Stimulated activated CD8-positive, alpha-beta memory T cell treated with anti-CD3 and anti-CD28 coated beads, Interleukin-2, amount 100 ng/mL, for 48 hours (primary cell): ENCODE results near the gene ZBTB46.

Experiments
- DNase-seq, 2 donors: peaks; one replicate each; pipeline ENCODE4 v3.0.0-alpha.2; 2020; ENCODE audit warnings: low read depth in 2 of 2

Gene ZBTB46

DNA sequence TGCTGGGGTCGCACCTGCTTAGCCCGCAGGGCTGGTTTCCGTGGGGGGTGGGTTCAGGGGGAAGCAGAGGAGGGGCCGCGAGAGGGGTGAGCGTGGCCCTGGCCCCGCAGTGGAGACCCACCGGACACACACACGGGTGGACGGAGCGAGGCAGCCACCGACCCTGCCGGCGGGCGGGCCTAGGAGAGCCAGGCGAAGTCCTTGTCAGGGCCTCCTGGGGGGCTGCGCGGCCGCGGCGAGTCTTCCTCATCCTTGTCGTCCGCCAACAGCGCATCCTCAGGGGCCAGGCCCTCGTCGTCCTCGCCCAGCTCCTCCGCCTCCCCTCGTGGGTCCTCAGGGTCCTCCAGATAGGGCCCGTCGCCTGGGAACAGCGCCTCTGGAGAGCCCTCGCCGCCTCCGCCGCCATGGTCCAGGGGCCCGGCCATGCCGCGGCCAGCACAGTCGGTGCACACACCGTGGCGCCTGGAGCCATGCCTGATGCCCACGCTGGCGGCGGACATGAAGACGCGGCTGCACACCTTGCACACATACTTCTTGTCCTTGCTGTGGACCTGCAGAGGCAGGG lies 84.2 kb downstream of the ZBTB46 start:
- DNase-seq, result no peak

DNA sequence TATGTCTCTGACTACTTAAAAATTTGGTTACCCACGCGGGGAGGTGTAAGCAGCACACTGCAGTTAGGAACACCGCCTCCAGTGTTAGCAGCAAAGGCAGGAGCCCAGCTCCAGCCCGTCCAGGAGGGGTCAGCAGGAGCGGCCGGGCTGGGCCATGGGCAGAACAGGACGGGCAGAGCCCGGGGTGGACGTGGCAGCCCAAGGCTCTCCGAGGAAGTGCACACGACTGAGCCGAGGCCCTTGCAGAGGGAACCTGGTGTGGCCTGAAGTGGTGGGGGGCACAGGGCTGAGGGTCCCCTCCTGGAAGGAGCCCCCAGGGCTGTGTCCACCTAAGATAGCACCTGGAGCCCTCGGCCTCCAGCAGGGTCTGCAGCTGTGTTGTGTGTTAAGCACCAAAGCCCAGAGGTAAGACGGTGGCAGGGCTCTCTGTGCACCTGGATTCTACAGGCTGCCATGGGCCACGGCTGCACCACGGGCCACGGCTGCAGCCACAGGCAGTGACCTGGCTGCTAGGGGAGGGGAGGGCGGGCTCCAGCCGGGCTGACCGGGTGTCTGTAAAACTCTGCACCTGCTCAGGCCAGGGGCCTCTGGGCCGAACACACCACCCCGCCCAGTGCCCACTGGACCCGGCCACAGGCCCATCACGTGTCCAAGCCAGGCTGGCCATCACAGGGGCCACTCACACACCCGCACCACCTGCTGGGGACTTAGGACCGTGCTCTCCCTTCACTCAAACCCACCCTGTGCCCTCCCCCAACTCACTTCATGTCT lies 84.9 kb downstream of the ZBTB46 start:
- no peak for DNase-seq

- no peak for DNase-seq
Measured at GRCh38 chr20:63745424-63745805, 85.6 kb downstream of the ZBTB46 start.

- no peak for DNase-seq
Measured at GRCh38 chr20:63744574-63745423, 86.3 kb downstream of the ZBTB46 start.

DNA sequence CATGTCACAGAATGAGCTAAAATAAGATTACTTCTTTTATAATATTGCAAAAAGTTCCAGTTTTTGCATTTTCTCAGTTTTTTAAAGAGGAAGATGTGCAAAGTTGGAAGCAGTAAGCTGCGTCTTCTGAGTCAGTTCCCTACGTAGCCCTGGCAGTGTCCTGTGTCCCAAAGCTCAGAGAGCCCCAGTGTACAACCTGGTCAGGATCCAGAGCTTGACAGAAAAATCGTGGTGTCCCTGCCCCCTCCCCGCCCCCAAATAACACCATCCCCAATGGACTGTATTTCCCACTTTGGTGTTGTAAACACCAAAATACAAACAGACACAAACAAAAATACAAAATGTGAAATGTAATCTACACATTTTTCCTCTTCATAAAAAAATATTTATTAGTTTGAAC lies 86.9 kb downstream of the ZBTB46 start:
- DNase-seq, result no peak

DNA sequence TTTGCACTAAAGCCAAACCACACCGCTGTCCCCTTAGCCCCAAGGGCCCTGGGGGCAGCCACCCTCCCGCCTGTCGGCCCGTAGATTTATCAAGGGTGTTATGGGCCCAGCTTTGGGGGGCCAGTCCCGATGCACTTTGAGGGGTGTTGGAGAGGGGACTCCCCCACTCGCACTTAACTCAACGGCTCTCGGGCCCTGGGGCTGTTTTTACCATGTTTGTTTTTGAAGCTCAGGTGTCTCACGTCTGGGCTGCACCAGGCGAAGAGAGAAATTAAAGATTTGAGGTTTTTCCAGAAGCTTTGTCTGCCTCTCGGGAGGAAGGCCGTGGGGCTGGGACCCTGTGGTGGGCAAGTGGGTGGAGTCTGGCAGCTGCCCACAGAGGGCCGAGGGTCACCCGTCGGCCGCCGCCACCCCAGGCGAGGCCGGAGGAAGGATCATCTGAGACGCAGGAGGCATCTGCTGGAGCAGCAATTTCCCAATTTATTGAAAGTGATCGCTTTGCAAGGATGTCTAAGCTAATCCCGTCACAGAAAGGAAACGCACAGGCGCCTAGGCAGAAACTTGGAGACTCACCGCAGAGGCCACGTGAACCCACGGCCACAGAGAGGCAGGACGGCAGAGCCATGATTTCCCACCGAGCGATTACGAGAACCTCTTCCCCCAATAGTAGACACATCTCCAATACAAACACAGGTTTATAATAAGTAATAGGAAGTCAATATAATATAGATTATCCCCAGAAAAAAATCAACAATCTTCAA lies 87.7 kb downstream of the ZBTB46 start:
- DNase-seq, result no peak

DNA sequence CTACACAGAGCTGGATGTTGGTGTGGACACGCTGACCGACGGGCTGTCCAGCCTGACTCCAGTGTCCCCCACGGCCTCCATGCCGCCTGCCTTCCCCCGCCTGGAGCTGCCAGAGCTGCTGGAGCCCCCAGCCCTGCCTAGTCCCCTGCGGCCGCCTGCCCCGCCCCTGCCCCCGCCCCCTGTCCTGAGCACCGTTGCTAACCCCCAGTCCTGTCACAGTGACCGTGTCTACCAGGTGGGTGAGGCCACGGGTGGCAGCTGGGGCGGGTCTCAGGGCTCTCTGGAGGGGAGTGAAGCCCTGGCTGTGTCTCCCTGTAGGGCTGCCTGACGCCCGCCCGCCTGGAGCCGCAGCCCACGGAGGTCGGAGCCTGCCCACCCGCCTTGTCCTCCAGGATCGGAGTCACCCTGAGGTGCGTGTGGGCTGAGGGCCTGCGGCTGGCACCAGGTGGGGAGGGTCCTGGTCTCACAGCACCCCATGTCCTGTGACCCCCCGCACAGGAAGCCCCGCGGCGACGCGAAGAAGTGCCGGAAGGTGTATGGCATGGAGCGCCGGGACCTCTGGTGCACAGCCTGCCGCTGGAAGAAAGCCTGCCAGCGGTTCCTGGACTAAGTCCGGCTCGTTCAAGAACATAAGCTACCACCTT lies 88.6 kb downstream of the ZBTB46 start:
- no peak for DNase-seq

DNA sequence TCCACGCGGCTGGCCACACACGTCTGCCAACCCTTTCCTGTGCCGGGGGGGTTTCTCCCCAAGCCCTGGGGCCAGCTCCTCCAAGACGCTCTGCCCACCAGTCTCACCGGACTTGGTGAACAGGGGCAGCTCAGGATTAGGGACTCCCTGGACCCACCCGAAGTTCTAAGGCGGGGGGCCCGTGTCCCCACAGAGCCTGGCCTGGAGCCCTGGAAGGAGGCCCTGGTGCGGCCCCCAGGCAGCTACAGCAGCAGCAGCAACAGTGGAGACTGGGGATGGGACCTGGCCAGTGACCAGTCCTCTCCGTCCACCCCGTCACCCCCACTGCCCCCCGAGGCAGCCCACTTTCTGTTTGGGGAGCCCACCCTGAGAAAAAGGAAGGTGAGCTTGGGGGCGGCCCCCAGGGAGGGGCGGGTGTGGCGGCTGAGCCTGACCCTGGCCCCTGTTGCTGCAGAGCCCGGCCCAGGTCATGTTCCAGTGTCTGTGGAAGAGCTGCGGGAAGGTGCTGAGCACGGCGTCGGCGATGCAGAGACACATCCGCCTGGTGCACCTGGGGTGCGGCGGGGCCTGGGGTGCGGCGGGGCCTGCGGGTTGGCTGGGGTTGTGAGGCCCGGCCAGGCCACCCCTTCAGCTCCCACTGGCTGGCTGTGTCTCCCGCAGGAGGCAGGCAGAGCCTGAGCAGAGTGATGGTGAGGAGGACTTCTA lies 89.2 kb downstream of the ZBTB46 start:
- no peak for DNase-seq

GRCh38 chr20:63741354-63741675 lies 89.7 kb downstream of the ZBTB46 start:
- DNase-seq, result no peak

- no peak for DNase-seq
Measured at GRCh38 chr20:63740627-63741353, 90.3 kb downstream of the ZBTB46 start.

- no peak for DNase-seq
Measured at GRCh38 chr20:63740070-63740626, 90.9 kb downstream of the ZBTB46 start.

GRCh38 chr20:63739130-63740069 lies 91.7 kb downstream of the ZBTB46 start, which contains the start of gene SLC2A4RG:
SLC2A4RG (plus strand) TSS chr20:63739776; CDS start chr20:63739913, 137 bp downstream.
- peak; percentile 54 to 64 for DNase-seq

DNA sequence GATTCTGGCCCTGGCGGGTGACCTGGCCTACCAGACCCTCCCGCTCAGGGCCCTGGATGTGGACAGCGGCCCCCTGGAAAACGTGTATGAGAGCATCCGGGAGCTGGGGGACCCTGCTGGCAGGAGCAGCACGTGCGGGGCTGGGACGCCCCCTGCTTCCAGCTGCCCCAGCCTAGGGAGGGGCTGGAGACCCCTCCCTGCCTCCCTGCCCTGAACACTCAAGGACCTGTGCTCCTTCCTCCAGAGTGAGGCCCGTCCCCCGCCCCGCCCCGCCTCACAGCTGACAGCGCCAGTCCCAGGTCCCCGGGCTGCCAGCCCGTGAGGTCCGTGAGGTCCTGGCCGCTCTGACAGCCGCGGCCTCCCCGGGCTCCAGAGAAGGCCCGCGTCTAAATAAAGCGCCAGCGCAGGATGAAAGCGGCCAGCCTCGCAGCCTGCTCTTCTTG lies 92.4 kb downstream of the ZBTB46 start:
- DNase-seq, result no peak

DNA sequence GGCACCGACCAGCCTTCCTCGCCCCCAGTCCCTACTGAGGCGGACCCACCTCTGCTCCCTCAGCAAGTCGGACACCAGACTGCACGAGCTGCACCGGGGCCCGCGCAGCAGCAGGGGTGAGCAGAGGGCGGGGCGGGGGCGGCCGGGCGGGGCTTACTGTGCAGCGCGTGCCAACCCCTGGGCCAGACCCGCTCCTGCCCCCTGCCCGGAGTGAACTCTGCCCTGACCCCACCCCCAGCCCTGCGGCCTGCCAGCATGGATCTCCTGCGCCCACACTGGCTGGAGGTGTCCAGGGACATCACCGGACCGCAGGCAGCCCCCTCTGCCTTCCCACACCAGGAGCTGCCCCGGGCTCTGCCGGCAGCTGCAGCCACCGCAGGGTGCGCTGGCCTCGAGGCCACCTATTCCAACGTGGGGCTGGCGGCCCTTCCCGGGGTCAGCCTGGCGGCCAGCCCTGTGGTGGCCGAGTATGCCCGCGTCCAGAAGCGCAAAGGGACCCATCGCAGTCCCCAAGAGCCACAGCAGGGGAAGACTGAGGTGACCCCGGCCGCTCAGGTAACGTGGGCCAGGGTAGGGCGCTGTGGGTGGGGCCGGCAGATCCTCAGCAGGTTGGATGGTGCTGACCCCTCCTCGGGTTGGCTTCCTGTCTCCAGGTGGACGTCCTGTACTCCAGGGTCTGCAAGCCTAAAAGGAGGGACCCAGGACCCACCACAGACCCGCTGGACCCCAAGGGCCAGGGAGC lies 92.9 kb downstream of the ZBTB46 start:
- no peak for DNase-seq

- no peak for DNase-seq
Measured at GRCh38 chr20:63737695-63737944, 93.4 kb downstream of the ZBTB46 start.

GRCh38 chr20:63736893-63737694 lies 94.0 kb downstream of the ZBTB46 start:
- DNase-seq, result no peak
